GM23338 (cell line): ENCODE data around the gene TBC1D7. TPM values are rescaled to one million over a fixed set of nuclear protein-coding genes. Genes with fewer than 3 reads are reported as not detected.

Experiments
- CREB1 ChIP-seq: fragments of 250-450 bp; sonication (Bioruptor Pico); IDR thresholded peaks from 2 replicates; pipeline ENCODE4 v1.5.0; 2020; ENCODE audit warnings: low read depth, mild to moderate bottlenecking, moderate library complexity
- EZH2 ChIP-seq: fragments of 200-600 bp; sonication (generic); IDR thresholded peaks from one replicate; pipeline ENCODE4 v1.8.0; 2017; ENCODE audit warnings: antibody characterized with exemption, mild to moderate bottlenecking, low read depth; ENCODE audit not compliant: unreplicated experiment
- NANOG ChIP-seq: IDR thresholded peaks from 2 replicates; pipeline ENCODE4 v1.6.1; 2016; ENCODE audit warnings: antibody characterized with exemption, borderline replicate concordance
- POLR2AphosphoS5 ChIP-seq: IDR thresholded peaks from 2 replicates; pipeline ENCODE4 v1.6.1; 2016; ENCODE audit warnings: antibody characterized with exemption, low read depth
- REST ChIP-seq: IDR thresholded peaks from one replicate; pipeline ENCODE4 v1.6.1; 2018; ENCODE audit warnings: antibody characterized with exemption; ENCODE audit not compliant: unreplicated experiment
- ZNF331 ChIP-seq: fragments of 250-450 bp; sonication (Bioruptor Pico); IDR thresholded peaks from 2 replicates; pipeline ENCODE4 v1.5.0; 2020; ENCODE audit warnings: low read depth, mild to moderate bottlenecking, moderate library complexity
- ZNF462 ChIP-seq: fragments of 250-450 bp; sonication (Bioruptor Pico); IDR thresholded peaks from 2 replicates; pipeline ENCODE4 v1.5.0; 2020; ENCODE audit warnings: mild to moderate bottlenecking, moderate library complexity
- polyA plus RNA-seq: library from polyadenylated mRNA; unstranded; fragments of >200 nt; fragmentation: Nextera tagmentation; extraction: Ambion mirVana; gene quantifications from 2 replicates; pipeline ENCODE4 v1.2.1, GENCODE V29; 2016
- total RNA-seq: library from RNA; depleted of rRNA; stranded (reverse); fragments of >200 nt; shearing (Covaris generic); gene quantifications from 2 replicates; pipeline ENCODE4 v1.2.3, GENCODE V29; 2014

Gene TBC1D7
- total and polyA plus RNA-seq, 2 experiments from 2014 or later, result 62.0 to 70.4 TPM

- TF ChIP-seq ZNF462 (CRISPR knock-in tag) (no peak), REST (no peak), ZNF331 (CRISPR knock-in tag) (no peak), NANOG (no peak), POLR2AphosphoS5 (no peak), EZH2 (no peak), CREB1 (CRISPR knock-in tag) (no peak)
Observed at GRCh38 chr6:13373919-13374318, 45.6 kb upstream of the TBC1D7 start (continued).
